AG10803 (cell line): Measurements from ENCODE around the gene PDHX.

Experiments used
- DNase-seq: peaks from one replicate; pipeline ENCODE4 v3.0.0; 2010; ENCODE audit warnings: low read depth
- H3K4me3 ChIP-seq: 2 replicates; pipeline ENCODE4 v1.5.1; 2011; ENCODE audit warnings: mild to moderate bottlenecking, low read length, control low read depth
- TF ChIP-seq, protein P1 (sequence below): conservative IDR thresholded peaks from 2 replicates; pipeline ENCODE4 v1.5.1; 2011; ENCODE audit warnings: mild to moderate bottlenecking, low read length, control low read depth, inconsistent platforms

The PDHX gene

GRCh38 chr11:34897171-34897870 lies 19.1 kb upstream of the PDHX start:
- TF ChIP-seq, protein P1, sequence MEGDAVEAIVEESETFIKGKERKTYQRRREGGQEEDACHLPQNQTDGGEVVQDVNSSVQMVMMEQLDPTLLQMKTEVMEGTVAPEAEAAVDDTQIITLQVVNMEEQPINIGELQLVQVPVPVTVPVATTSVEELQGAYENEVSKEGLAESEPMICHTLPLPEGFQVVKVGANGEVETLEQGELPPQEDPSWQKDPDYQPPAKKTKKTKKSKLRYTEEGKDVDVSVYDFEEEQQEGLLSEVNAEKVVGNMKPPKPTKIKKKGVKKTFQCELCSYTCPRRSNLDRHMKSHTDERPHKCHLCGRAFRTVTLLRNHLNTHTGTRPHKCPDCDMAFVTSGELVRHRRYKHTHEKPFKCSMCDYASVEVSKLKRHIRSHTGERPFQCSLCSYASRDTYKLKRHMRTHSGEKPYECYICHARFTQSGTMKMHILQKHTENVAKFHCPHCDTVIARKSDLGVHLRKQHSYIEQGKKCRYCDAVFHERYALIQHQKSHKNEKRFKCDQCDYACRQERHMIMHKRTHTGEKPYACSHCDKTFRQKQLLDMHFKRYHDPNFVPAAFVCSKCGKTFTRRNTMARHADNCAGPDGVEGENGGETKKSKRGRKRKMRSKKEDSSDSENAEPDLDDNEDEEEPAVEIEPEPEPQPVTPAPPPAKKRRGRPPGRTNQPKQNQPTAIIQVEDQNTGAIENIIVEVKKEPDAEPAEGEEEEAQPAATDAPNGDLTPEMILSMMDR: no peak
- DNase-seq: no peak
- no peak overlapping the region for H3K4me3 ChIP-seq

DNA sequence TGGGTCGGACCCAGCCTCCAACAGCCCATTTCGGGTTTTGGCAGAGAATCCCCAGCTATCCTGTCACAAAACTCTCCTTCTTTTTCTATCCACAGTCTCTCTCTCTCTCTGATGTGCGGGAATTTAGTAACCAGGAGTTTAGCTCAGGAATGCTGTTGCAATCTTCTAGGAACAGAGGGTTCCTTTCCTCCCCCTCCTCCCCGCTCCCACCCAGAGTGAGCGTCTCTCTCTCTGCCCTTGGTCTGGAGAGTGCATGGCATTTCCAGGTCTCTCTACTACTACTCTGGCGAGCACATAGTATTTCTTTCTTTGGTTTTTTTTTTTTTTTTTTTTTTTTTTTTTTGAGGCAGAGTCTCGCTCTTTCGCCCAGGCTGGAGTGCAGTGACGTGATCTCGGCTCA lies 17.9 kb upstream of the PDHX start:
- DNase-seq: no peak
- TF ChIP-seq, protein P1: no peak
- no peak overlapping the region for H3K4me3 ChIP-seq

DNA sequence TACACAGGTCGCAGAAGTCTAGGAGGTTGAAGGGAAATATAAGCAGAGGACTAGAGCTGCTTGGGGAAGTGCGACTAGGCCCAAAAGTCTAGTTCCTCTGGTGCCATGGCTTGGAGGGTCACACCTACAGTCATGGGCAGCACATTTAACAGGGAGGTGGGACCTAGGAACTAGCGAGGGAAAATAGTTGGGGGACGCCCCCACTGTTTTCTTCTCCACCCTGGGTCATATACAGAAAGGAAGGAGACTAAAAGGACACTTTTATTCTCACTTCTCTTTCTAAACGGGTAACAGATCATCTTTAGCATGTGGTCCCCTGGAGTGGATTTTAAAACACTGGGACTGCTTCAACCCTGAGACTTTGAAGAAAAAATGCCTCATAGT lies 16.8 kb upstream of the PDHX start:
- no peak for DNase-seq
- TF ChIP-seq, protein P1: no peak

GRCh38 chr11:34904421-34904955 lies 11.9 kb upstream of the PDHX start:
- H3K4me3 ChIP-seq: no peak overlapping the region
- TF ChIP-seq, protein P1: no peak
- DNase-seq: no peak

More for the DNA sequence above, 16.8 kb upstream of the PDHX start:
- H3K4me3 ChIP-seq: no peak overlapping the region

DNA sequence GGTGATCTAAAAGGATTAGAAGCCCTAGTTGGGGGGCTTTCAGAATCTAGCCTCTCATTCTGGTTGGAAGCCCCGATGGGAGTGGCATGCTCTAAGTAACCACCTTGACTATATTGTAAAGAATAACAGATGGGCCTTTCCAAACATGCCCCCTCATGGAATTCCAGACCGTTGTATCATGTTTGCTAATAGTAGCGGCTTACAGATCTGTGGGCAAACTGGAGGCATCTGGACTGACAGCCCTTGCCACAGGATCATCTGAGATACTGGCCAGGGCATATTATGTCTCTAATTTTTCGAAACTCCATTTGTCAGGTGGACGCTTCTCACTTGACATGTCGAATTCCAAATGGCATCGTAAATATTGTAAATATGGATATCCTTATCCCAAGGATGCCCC lies 10.8 kb upstream of the PDHX start:
- no peak overlapping the region for H3K4me3 ChIP-seq
- no peak for DNase-seq
- TF ChIP-seq, protein P1: no peak

GRCh38 chr11:34907934-34908593 lies 8.4 kb upstream of the PDHX start:
- no peak for DNase-seq
- H3K4me3 ChIP-seq: no peak overlapping the region
- TF ChIP-seq, protein P1: no peak

DNA sequence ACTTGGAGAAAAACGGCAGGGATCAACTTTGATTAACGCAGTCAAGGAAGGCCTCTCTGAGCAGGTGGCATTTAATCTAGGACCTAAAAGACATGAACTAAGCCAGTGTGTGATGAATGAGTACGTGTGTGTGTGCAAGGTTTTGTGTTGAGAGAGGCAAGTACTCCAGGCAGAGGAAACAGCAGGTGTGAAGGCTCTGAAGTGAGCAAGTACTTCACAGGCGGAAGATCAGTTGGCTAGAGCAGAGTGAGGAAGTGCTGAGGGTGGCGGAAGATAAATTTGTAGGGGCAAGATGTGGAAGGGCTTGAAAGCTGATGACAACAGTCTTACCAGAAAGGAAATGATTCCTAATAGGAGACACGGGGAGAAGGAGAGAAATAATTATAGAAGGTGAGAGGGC lies 7.0 kb upstream of the PDHX start:
- TF ChIP-seq, protein P1: no peak
- DNase-seq: no peak
- H3K4me3 ChIP-seq: no peak overlapping the region
